Anterior cingulate cortex (tissue), 58 donors: ENCODE data around the gene PSORS1C1.
A peak's percentile ranks its signal among the peaks of the same experiment; 100 is the strongest.

Experiments used
- DNase-seq, 58 donors: peaks; one replicate each; lab custom pipeline; 2025; lab: John Stamatoyannopoulos, UW

Gene PSORS1C1

DNA sequence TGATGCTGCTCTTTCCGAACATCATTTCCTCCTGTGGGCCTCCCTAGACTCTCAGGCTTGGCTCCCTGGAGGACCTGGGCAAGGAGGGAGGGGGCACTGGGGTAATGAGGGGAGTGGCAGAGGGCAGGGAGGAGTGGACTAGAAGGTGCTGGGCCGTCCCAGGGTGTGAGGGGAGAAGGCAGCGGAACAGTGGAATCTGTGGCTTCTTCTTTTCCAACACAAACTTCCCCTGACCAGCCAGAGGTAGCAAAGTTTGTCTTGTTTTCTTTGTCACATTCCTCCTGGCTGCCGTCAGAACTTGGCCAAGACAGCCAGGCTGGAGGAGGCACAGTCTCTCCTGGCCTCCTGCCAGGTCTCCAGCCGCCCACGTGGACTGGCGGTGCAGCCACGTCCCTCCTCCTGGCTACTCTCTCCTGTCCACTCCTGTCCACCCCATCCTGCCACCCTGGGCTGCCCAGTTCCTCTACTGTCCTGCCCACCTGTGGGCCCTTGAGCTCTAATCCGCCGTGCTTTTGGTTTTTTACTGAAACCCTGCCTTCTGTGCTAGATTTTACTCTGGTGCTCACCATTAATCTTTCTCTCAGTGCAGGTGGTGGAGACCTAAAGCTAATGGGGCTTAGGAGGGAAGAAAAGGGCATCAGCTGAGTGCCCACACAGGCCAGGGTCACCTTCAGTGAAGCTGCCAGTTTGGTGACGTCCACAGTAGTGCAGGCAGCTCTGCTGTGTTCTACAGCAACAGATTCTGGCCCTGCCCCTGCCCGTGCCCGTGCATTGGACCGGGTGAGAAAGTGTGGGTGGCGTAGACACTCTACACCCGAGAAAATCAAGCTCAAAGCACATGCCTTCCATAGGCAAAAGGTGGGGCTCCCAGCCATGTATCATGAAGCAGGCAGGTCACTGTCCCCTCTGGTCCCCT is 8.4 kb downstream of the PSORS1C1 start:
- DNase-seq: peak in 48 of 58 donors; percentile 3 to 64 (median 27)

DNA sequence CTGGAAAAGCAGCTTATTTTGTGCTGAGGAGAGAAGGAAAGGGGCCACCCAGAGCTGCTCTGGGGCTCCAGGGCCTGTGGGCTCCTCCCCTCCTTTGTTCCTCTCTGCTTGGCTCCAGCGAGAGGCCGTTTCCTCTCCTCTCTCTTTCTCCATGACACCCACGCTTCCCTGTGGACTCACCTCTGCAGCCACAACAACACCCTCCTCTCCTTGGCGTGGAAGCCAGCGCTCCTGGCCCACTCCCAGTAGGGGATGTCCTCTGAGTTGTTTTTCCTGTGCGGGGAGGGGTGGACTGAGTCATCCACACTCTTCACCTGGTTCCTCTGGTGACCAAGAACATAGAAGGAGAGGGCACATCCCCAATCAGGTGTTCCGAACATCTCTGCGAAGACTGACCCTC is 10.6 kb downstream of the PSORS1C1 start:
- DNase-seq: no peak

DNA sequence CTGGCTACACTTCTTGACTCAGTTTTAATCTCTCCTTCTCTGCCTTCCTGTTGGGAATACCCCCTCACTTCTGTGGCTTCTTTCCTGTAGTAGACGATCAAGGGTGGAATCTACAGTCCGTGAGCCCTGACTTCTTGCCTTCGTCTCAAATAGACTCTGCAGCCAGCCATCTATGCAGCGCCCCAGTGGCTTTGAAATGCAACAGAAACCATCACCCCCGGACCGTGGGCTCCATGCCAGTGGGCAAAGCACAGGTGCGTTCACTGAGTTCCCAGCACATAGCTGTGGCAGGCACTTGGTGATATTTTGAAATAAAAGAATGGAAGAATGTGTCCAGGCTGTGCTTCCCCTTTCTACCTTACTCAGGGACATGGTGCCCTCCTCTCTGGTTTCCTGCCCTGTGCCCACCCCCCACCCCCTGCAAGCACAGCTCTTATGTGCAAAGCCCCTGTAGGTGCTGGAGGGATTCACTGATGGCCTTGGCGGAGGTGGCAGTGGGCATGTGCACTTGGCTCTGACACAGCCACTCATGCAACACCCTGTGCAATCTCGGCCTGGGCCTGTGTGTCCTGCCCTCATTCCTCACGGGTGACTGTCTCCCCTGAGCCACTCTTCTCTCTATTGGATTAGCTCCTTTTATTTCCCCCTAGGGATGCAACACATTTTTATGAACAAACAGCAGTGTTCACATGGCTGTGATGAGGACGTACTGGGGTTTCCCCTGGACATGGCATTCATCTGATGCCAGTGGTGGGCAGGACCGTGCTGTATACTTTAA is 11.2 kb downstream of the PSORS1C1 start:
- no peak for DNase-seq

DNA sequence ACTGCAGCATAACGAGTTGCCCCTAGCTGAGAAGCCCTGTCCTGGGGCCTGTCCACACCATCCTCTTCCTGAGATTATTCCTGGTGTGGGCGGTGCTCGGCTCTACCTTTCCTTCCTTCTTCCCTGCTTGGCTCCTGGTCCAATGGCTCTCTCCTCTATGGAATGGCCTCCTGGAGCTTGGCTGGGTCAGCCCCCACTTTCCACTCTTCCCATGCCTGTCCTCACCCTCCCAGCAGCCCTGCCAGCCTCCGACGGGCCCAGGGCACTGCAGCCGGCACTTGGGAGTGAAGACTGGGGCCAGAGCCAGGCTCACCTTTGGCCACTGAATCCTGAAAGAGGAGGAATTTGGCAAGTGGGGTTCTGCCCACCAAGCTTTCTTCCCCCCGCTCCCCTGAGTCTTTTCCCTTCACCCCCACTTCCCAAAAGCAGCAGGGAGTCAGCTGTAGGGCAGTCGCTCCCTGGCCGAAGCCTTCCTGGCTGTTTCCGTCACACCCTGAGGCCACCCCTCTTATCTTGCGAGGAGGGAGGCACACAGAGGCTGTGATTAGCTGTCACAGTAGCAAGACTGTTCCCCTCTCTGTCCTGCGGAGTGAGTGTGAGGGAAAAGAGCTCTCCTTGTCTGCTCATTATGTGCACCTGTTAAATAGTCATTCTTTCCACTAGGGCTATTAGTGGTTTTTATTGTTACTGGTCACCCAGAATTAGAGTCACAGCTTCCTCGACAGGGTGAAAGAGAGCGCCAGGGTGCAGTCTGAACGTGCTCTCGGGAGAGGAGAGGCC is 12.0 kb downstream of the PSORS1C1 start:
- DNase-seq: no peak

DNA sequence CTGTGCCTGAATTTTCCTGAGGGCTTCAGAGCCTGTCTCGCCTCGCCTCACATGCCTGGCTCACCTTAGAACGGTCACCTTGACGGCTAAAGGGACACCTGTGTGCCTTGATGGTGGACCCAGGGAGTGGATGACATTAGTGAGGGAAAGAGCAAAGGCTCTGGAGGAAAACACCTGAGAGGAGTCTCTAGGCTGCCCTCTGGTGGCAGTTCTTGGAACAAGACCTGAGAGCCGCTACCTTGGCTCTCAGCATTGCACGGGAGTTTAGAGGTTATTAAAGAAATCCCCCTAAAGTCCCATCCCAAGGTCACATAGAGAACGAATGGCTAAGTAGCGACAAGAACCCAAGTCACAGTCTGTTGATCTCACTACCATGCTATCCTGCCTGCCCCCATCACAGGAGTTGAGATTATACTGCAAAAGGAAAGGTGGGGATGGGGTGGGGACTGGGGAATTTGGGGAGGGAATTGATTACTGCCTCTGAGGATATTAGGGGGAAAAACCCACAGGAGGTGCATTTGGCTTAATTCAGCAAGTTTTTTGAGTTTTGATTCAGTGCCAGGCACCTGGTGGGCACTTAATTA is 13.6 kb downstream of the PSORS1C1 start:
- peak in 26 of 58 donors; percentile 2 to 59 (median 18) for DNase-seq

DNA sequence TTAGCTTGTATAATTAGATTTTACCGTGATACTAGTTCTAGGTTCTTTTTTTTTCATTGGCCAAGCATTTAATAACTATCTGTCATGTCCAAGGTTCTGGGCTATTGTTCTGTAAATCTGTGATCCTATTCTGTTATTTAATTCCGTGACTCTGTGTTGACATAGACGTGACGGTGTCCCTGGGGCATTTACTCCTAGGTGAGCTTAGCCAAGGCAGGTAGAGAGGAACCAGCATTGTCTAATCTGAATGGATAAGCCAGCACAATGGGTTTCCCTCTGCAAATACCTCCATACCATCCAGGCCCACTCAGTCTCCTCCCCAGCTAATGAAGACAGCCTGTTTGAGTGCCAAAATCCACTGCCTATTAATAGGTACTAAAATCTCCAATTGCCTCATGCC is 14.5 kb downstream of the PSORS1C1 start:
- no peak for DNase-seq

DNA sequence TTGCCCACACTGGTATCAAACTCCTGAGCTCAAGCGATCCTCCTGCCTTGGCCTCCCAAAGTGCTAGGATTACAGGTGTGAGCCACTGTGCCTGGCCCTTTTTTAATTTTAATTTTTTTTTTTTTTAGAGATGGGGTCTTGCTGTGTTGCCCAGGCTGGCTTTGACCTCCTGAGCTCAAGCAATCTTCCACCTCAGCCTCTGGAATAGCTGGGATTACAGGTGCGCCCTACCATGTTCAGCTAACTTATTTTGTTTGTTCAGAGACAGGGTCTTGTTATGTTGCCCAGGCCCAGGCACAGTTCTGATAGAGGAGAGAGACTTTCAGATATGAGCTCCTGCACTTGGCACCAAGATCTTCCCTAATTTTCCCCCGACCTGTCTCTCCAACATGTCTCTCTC is 16.2 kb downstream of the PSORS1C1 start:
- no peak for DNase-seq

DNA sequence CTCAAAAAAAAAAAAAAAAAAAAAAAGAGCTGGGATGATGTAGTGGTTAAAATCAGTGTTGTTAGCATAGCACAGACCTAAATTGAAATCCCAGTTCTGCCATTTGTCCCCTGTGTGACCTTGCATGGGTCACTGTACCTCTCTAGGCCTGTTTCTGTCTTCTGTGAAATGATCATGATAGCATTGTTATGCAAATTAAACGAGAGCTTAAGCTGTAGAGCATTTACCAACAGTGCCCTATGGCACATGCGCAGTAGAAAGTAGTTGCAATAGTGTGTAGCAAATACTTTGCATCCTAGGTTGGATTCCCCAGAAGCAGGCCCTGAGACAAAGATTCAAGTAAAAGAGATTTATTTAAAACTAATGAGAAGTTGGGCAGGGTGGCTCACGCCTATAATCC is 17.0 kb downstream of the PSORS1C1 start:
- DNase-seq: no peak

DNA sequence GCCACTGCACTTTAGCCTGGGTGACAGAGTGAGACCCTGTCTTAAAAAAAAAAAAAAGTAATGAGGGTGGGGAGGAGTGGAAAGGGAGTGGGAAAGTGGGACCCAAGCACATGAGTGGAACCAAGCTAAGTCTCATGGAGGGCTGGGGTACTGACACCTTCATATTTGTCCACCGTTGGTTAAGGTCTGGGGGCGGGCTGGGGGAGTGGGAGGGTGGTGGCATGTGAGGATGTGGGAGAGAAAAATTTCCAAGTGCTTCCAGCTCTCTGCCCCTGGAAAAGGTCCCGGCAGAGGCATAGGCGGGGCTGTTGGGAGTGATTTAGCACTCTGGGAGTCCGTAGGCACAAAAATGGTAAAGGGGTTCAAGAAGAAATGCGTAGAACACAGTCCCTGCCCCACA is 18.2 kb downstream of the PSORS1C1 start:
- no peak for DNase-seq

DNA sequence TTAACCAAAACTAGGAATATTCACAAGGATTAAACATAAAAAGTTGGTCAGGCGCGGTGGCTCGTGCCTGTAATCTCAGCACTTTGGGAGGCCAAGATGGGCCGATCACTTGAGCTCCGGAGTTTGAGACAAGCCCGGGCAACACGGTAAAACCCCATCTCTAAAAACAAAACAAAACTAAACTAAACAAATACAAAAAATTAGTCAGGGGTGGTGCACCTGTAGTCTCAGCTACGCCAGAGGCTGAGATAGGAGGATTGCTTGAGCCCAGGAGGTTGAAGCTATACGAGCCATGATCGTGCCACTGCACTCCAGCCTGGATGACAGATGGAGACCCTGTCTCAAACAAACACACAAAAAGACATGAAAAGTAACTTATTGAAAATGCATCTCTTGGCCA is 21.1 kb downstream of the PSORS1C1 start:
- no peak for DNase-seq

DNA sequence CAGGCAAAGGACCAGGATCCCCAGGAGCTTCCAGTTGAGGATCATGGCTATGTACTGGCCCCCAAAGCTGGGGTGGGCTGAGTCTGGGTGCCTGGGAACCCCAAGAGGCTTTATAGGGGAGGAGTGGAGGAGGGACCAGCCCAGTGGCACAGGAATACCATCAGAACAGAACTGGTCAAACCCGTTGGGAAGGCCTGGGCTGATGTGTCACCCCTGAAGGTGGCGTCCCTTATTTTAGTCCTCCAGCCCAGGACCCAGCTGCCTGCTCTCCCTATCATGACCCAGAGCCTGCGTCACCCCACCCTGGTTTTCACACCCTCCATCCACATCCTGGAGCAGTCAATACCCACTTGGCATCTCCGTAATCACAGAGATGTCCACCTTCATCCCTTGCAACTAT is 24.4 kb downstream of the PSORS1C1 start, which contains the start of gene PSORS1C2:
TSS of gene PSORS1C2 (minus strand) at position 85 of the 400 bp plus-strand sequence. CDS start at position 45, 40 bp downstream.
- no peak for DNase-seq

DNA sequence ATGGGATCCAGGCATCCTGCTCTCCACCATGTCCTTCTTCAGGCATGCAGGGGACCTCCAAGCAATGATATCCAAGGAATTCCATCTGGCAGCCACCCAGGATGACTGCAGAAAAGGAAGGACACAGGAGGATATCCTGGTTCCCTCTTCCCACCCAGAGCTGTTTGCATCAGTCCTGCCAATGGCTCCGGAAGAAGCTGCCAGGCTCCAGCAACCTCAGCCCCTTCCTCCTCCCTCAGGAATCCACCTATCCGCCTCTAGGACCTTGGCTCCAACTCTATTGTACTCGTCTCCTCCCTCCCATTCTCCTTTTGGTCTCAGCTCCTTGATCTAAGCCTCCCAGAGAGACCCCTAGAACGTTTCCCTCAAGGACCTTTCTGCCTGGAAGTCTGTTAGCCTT is 25.0 kb downstream of the PSORS1C1 start:
- no peak for DNase-seq

DNA sequence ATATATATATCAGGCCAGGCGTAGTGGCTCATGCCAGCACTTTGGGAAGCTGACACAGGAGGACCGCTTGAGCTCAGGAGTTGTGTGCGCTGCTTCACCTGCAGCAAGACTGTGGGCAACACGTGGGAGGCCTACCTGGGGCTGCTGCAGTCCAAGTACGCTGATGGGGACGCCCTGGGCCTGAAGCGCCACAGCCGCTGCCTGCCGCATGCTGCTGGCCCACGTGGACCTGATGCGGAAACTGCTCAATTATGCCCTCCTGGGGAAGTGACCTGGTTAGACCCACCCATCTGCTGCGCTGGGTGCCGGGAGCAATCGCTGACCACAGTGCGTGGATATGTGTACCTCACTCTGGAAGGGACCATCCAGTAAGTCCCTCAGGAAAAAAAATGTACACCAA is 26.0 kb downstream of the PSORS1C1 start:
- no peak for DNase-seq

DNA sequence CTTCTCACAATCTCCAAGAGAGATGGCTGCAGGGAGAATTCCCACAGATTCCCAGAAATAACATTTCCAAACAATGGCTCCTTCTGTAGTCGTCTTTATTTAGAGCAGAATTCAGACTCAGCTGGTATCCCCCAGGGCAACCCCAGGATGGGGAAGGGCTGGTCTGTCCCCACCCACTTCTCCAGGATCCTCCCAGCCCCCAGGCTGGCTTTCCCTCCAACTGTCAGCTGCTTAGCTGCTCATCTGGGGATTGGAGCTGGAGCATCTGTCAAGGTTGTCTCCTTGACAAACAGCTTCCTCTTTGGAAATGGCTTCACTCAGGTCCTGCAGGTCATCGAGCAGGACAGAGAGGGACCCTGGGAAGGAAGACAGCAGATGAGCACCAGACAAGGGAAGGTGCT is 27.8 kb downstream of the PSORS1C1 start:
- no peak for DNase-seq

DNA sequence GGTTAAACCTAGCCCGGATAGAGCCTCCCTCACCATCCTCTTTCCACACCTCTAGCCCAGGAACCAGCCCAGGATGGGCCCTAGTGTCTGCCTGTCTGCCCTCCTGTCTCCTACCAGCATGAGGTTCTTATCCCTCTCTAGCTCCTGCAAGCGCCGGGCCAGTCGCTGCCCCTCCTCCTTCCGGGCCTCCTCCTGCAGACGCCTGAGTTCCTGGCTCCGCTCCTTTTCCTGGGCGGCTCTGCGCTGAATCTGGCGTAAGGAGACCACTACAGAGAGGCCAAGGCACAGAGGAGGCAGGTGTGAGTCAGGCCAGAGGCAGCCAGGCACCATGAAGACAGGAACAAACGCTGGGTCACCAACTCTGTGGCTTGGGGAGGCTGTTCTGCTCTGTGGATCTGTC is 28.5 kb downstream of the PSORS1C1 start:
- DNase-seq: no peak

DNA sequence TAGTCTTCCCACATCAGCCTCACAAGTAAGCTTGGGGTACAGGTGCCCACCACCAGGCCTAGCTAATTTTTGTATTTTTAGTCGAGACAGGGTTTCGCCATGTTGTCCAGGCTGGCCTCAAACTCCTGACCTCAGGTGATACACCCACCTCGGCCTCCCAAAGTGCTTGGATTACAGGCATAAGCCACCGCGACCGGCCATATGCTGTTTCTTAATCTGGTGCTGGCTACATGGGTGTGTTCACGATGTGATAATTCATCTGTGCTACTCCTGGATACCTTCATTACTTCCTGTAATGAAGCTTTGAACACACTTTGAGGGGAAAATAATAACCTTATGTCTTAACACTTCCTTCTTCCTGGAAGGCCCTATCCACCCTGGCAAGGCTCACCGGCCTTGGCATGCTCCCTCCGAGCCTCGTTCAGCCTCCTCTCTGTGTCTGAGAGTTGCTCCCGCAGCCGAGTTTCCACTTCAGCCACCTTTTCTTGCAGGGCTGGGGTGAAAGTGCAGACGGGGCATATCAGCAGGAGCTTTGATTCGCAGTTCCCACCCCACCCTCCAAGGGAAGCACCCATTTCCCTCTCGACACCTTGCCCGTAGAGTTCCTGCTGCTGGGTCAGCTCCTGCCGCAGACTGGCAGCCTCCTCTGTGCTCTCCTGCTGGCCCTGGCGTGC is 29.8 kb downstream of the PSORS1C1 start:
- DNase-seq: no peak

DNA sequence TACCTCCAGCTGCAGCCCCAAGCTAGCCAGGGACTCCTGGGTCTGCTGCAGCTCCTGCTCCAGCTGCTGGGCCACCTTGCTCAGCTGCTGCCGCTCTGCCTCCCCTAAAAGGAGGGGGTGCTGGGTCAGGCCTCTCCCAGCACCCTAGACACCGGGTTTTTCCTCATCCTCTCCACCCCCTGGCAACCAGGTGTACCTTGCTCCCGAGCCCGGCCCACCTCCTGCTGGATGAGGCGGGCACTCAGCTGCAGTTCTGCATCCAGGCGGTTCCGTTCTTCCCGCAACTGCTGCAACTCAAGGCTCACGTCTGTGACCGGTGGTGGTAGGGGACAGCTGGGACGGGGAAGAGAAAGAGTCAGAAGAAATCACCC is 30.4 kb downstream of the PSORS1C1 start:
- DNase-seq: no peak

DNA sequence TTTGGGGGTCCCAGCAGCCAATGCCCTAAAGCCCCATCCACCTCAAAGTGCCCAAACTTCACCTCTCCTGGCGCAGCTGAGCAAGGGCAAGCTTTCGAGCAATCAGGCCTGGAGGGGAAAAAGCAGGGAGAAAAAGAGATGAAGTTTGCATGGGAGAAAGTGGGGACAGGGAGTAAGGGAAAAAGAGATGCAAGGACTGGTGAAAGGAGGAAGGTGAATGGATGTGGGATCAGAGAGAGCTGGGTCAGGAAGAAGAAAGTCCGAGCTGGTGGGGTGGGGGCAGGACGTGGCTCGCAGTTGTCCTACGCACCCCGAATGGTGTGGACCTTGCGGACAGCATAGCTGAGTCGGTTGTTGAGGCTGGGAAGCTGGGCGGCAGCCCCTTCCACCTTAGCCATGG is 30.8 kb downstream of the PSORS1C1 start:
- DNase-seq: no peak

DNA sequence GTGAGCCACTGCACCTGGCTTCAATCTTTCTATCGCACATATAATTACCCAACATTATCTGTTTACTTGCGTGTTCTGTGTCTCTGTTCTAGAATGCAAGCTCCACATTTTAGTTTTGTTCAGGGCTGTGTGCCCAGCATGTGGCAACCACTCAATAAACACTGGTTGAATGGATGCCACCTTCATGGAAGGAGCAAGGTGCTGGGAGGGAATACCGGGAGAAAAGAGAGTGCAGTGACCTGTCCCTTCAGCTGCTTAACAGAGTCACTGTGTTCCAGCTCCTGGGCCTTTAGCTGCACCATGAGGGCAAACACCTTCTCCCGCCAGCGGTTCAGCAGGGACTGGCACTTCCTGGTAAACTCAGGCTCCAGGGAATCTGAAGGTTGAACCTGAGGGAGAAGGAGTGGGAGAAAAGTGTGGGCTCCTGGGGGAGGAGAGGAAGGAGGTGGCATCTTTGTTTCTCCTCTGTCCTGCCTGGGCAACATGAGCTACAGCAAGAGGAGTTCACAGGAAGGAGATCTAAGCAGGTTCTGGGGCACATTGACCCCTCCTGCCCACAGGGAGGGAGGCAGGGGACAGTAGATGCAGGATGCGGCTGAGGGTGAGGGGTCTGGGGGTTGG is 35.3 kb downstream of the PSORS1C1 start:
- no peak for DNase-seq
